C4-2B (cell line): Measurements from ENCODE around the gene IQGAP2.

Experiments used
- H3K27ac ChIP-seq: fragments of 450-650 bp; 2 replicates; pipeline ENCODE4 v1.5.1; 2017
- CTCF ChIP-seq: fragments of 450-650 bp; conservative IDR thresholded peaks from 2 replicates; pipeline ENCODE4 v1.5.1; 2017; ENCODE audit warnings: mild to moderate bottlenecking
- ZFX ChIP-seq: fragments of 450-650 bp; IDR thresholded peaks from 2 replicates; pipeline ENCODE4 v1.6.1; 2017

IQGAP2 gene

GRCh38 chr5:76610196-76610595 lies 207.1 kb downstream of the IQGAP2 start:
- H3K27ac ChIP-seq = no peak overlapping the region
- TF ChIP-seq ZFX = no peak
- no peak for TF ChIP-seq CTCF

DNA sequence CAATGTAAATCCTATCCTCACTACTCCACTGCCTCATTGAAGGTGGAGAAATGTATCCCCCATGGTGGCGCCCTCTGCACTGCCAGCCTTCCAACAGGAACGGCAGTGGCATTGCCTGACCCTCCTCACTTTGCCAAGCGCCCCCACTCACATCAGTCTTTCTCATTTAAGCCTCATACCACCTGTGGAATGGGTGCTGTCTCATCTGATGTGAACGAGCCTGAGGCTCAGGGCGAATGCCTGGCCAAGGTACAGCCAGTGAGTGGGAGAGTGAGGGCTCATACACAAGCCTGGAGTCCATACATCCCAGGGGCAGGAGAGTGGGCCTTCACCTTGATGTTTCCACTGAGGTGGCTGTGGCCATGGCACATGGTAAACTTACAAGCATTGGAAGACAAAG lies 209.9 kb downstream of the IQGAP2 start:
- no peak overlapping the region for H3K27ac ChIP-seq
- TF ChIP-seq CTCF = no peak
- no peak for TF ChIP-seq ZFX

DNA sequence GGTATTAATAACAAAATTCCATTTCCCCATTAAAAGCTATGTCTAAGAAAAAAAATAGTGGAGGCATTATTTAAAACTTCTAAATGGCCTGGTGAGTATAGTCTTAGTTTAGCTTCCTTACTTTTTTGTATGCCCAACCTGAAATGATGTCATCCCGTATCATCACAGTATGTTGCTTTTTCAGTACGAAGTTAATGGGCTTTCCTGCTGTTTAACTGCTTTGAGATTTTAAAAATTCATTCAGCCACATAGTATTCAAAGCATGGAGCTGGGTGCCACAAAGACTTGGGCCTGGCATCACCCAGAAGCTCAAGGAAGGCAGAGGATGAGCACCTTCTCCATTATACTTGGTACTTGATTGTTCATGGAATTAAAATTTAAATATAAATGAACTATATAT lies 212.7 kb downstream of the IQGAP2 start:
- TF ChIP-seq CTCF = no peak
- TF ChIP-seq ZFX = no peak
- no peak overlapping the region for H3K27ac ChIP-seq

- H3K27ac ChIP-seq = no peak overlapping the region
- no peak for TF ChIP-seq CTCF
- no peak for TF ChIP-seq ZFX
Observed at GRCh38 chr5:76616206-76616605, 213.1 kb downstream of the IQGAP2 start.

- no peak overlapping the region for H3K27ac ChIP-seq
- TF ChIP-seq ZFX = no peak
Observed at GRCh38 chr5:76617229-76617628, 214.1 kb downstream of the IQGAP2 start.

GRCh38 chr5:76617675-76618074 lies 214.6 kb downstream of the IQGAP2 start:
- no peak overlapping the region for H3K27ac ChIP-seq
- TF ChIP-seq CTCF (no peak), ZFX (no peak)

GRCh38 chr5:76620166-76620565 lies 217.1 kb downstream of the IQGAP2 start:
- TF ChIP-seq CTCF (no peak), ZFX (no peak)
- H3K27ac ChIP-seq = no peak overlapping the region

DNA sequence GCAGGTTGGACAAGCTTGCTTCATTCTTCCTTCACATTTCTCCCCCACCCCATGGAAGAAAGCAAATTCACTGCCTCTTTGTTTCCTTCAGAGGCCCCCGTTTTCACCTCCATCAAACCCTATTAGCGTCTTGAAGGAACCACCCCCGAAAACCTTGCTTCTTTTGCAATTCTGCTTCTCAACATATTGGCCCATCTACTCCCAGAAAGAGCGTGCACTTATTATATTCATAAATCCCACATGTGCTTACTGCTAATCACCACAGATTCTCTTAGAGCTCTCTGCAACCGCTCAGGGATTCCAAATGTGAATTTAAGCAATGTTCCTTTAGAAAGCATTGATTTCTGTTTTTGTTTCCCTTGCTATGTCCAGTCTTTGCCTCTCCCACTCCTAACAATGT lies 219.0 kb downstream of the IQGAP2 start:
- TF ChIP-seq ZFX (no peak), CTCF (no peak)
- H3K27ac ChIP-seq = no peak overlapping the region
